HepG2 (cell line): Measurements from ENCODE around the gene TIAM1. TPM values are rescaled to one million over a fixed set of nuclear protein-coding genes. Genes with fewer than 3 reads are reported as not detected.

ENCODE experiments used
- ATAC-seq: fragments of 200-7000 bp; cut with Tn5 transposase; 3 replicates; pipeline ENCODE4 v1.9.1; 2020; ENCODE audit warnings: mild to moderate bottlenecking, moderate library complexity
- BruUV-seq: library from RNA; stranded (reverse); fragments of 400-500 nt; replicated peaks from 2 replicates; lab custom pipeline; 2021; lab: Mats Ljungman, UMichigan
- CTCF ChIA-PET: fragments of 300-600 bp; formaldehyde crosslinking; extraction: SDS; loops from one replicate; lab custom pipeline; 2021; ENCODE audit warnings: low total read pairs, inconsistent platforms, low intra/inter-chr PET ratio; lab: Yijun Ruan, JAX
- POLR2A ChIA-PET: fragments of 350-600 bp; sonication (Branson Sonifier 250); formaldehyde crosslinking; loops from one replicate; lab custom pipeline; 2020; ENCODE audit warnings: antibody characterized with exemption, inconsistent platforms; lab: Yijun Ruan, JAX
- DNase-seq: peaks from one replicate; pipeline ENCODE4 v3.0.0-alpha.2; 2015; ENCODE audit warnings: low spot score
- FAIRE-seq: peaks from 3 replicates; lab custom pipeline; 2011; peaks lifted over from hg19 to GRCh38; lab: Jason Lieb, UNC
- H2AFZ ChIP-seq: one replicate; pipeline ENCODE4 v1.6.1; 2011; ENCODE audit warnings: low read length, inconsistent platforms
- H3K27ac ChIP-seq: fragments of 300-600 bp; 3 replicates; pipeline ENCODE4 v1.8.0; 2011; ENCODE audit warnings: mixed run types, mild to moderate bottlenecking, mixed read lengths, low read length, inconsistent platforms; ENCODE audit not compliant: insufficient read depth; ENCODE audit errors: extremely low read length
- H3K27me3 ChIP-seq, 2 experiments: fragments of 200-600 bp in 1 of 2; 2 replicates in 1 of 2; 3 replicates in 1 of 2; pipeline versions ENCODE4 v1.6.0 to v1.8.0; 2011; ENCODE audit warnings: low read length in 2 of 2, mild to moderate bottlenecking in 2 of 2, moderate library complexity in 2 of 2, inconsistent platforms in 1 of 2; ENCODE audit not compliant: insufficient read depth in 2 of 2, control insufficient read depth in 1 of 2
- H3K36me3 ChIP-seq, 2 experiments: fragments of 200-600 bp in 1 of 2; replicated peaks in 1 of 2; 2 replicates in 1 of 2; 3 replicates in 1 of 2; pipeline versions ENCODE4 v1.5.1 to v1.8.0; 2011; ENCODE audit warnings: low read length in 2 of 2, inconsistent platforms in 1 of 2; ENCODE audit not compliant: insufficient read depth in 2 of 2, control insufficient read depth in 1 of 2
- H3K4me1 ChIP-seq: 2 replicates; pipeline ENCODE4 v1.5.1; 2012; ENCODE audit warnings: low read length, inconsistent platforms; ENCODE audit not compliant: insufficient read depth
- H3K4me2 ChIP-seq: 2 replicates; pipeline ENCODE4 v1.6.0; 2011; ENCODE audit warnings: low read depth, low read length, inconsistent platforms
- H3K4me3 ChIP-seq, 3 experiments: fragments of 200-600 bp in 1 of 3; sonication (generic), shearing (Covaris generic) in 1 of 3; replicated peaks in 1 of 3; 2 replicates each; pipeline ENCODE4 v1.5.1; 2011 to 2016; ENCODE audit warnings: low read length in 3 of 3, inconsistent platforms in 2 of 3, low read depth in 2 of 3, mild to moderate bottlenecking in 2 of 3, control low read depth in 1 of 3, mixed read lengths in 1 of 3; ENCODE audit not compliant: insufficient read depth in 1 of 3
- H3K79me2 ChIP-seq: one replicate; pipeline ENCODE4 v1.6.1; 2011; ENCODE audit warnings: low read length, inconsistent platforms; ENCODE audit not compliant: insufficient read depth
- H3K9ac ChIP-seq: 2 replicates; pipeline ENCODE4 v1.6.0; 2011; ENCODE audit warnings: mild to moderate bottlenecking, low read depth, low read length, inconsistent platforms; ENCODE audit not compliant: insufficient read depth
- H3K9me3 ChIP-seq: 2 replicates; pipeline ENCODE4 v1.5.1; 2012; ENCODE audit warnings: mild to moderate bottlenecking, low read length
- H4K20me1 ChIP-seq: 2 replicates; pipeline ENCODE4 v1.6.0; 2011; ENCODE audit warnings: inconsistent platforms, mild to moderate bottlenecking, low read length, moderate library complexity; ENCODE audit not compliant: insufficient read depth
- CCAR2 ChIP-seq: fragments of 200-400 bp; formaldehyde crosslinking; optimal IDR thresholded peaks from 2 replicates; pipeline ENCODE3; 2018; ENCODE audit warnings: low read depth, mild to moderate bottlenecking, low read length, moderate library complexity
- GATAD2A ChIP-seq: IDR thresholded peaks from 2 replicates; pipeline ENCODE4 v1.6.1; 2016
- IRF2 ChIP-seq: IDR thresholded peaks from 2 replicates; pipeline ENCODE4 v1.6.1; 2018; ENCODE audit warnings: missing genetic modification reagents, missing compliant biosample characterization
- MATR3 ChIP-seq: sonication (generic); formaldehyde crosslinking; IDR thresholded peaks from 2 replicates; pipeline ENCODE4 v1.4.0; 2020; ENCODE audit warnings: missing genetic modification reagents
- NKX3-1 ChIP-seq: sonication (generic); formaldehyde crosslinking; IDR thresholded peaks from 2 replicates; pipeline ENCODE4 v1.5.0; 2020; ENCODE audit warnings: missing genetic modification reagents
- RELA ChIP-seq: sonication (generic); formaldehyde crosslinking; IDR thresholded peaks from 2 replicates; pipeline ENCODE4 v1.4.0; 2020; ENCODE audit warnings: missing genetic modification reagents
- ZMYM3 ChIP-seq: sonication (generic); formaldehyde crosslinking; IDR thresholded peaks from 2 replicates; pipeline ENCODE4 v1.5.1; 2020; ENCODE audit warnings: mild to moderate bottlenecking, missing genetic modification reagents
- ZNF230 ChIP-seq: sonication (generic); formaldehyde crosslinking; IDR thresholded peaks from 2 replicates; pipeline ENCODE4 v1.4.0; 2020; ENCODE audit warnings: mild to moderate bottlenecking, missing genetic modification reagents
- ZNF317 ChIP-seq: sonication (generic); formaldehyde crosslinking; IDR thresholded peaks from 2 replicates; pipeline ENCODE4 v1.5.0; 2020; ENCODE audit warnings: mild to moderate bottlenecking, missing genetic modification reagents
- WGBS: methylation state at CpG from one replicate; pipeline ENCODE4 v1.1.6; 2017; ENCODE audit warnings: low lambda C conversion rate; 5-methylcytosine and 5-hydroxymethylcytosine counted together
- in situ Hi-C: cut with HindIII; loops from 2 replicates; pipeline ENCODE4 v1.10.0; 2017; ENCODE audit warnings: low pct_unique_long_range_greater_than_20kb; ENCODE audit not compliant: extremely low pct_ligation_motif_present
- intact Hi-C: fragments of 100-400 bp; cut with micrococcal nuclease; formaldehyde crosslinking; loops from one replicate; pipeline ENCODE4 v1.10.0; 2022; ENCODE audit not compliant: unreplicated experiment
- polyA plus RNA-seq, 8 experiments: library from polyadenylated mRNA; depleted of rRNA in 3 of 8; stranded (reverse) in 7 of 8; unstranded in 1 of 8; fragments of >200 nt; fragmentation: Illumina TruSeq in 4 of 8; extraction: Trizol in 4 of 8; gene quantifications; 2 replicates each; pipeline versions ENCODE4 v1.2.1 to v1.2.3, GENCODE V29; 2011 to 2016; ENCODE audit warnings: low read depth in 4 of 8, missing spikeins in 1 of 8, mixed read lengths in 1 of 8; ENCODE audit not compliant: insufficient read depth in 1 of 8
- total RNA-seq, 5 experiments: library from RNA; depleted of rRNA; stranded (reverse); fragments of >200 nt; fragmentation: Illumina TruSeq; extraction: Trizol; gene quantifications; 2 replicates each; pipeline ENCODE4 v1.2.3, GENCODE V29; 2016; ENCODE audit warnings: low read depth in 1 of 5
- TF ChIP-seq, protein P1 (sequence below): sonication (generic); formaldehyde crosslinking; IDR thresholded peaks from 2 replicates; pipeline ENCODE4 v1.5.0; 2020; ENCODE audit warnings: missing genetic modification reagents, mild to moderate bottlenecking, borderline replicate concordance
- TF ChIP-seq, protein P2 (sequence below): sonication (generic); formaldehyde crosslinking; IDR thresholded peaks from 2 replicates; pipeline ENCODE4 v1.8.0; 2022; ENCODE audit warnings: mild to moderate bottlenecking, missing genetic modification reagents, moderate library complexity
- TF ChIP-seq, protein P3 (sequence below): sonication (generic); formaldehyde crosslinking; IDR thresholded peaks from 2 replicates; pipeline ENCODE4 v1.8.0; 2022; ENCODE audit warnings: low read depth, missing genetic modification reagents
- TF ChIP-seq, protein P4 (sequence below): sonication (generic); formaldehyde crosslinking; IDR thresholded peaks from 2 replicates; pipeline ENCODE4 v1.5.1; 2020; ENCODE audit warnings: mild to moderate bottlenecking, missing genetic modification reagents, moderate library complexity

Gene TIAM1
- total and polyA plus RNA-seq, 2 of the 13 experiments (the other 11 are each of a cell fraction or from before 2014, with no cell fraction given) = 0.13 to 0.24 TPM

DNA sequence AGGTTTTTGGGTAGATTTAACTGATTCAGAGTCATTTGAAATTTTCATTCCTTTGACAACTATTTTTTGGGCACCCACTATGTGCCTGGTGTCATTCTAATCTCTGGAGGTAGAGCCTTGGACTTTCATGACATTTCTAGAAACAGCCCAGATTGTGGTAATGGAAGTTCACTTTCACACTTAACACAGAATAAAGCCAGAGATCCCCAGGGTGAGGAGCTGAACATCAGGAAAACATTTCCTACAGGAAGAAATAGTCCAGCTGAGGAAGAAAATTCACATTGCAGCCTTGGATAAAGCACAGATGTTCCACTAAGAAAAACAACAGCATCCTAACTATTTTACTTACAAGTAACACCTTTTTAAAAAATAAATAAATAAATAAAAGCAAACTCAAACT lies 203.4 kb downstream of the TIAM1 start:
- no peak overlapping the region for H3K27ac ChIP-seq
- no peak for TF ChIP-seq CCAR2
- TF ChIP-seq, all 625 proteins: peak for 0
- FAIRE-seq (no peak), ATAC-seq (no peak), DNase-seq (no peak)
- Histone ChIP-seq H3K4me3 (no peak overlapping the region), H3K9ac (no peak overlapping the region), H3K79me2 (no peaks in the 10 kb centered on the region), H3K27me3 (no peaks in the 10 kb centered on the region; a peak in 1 of 5 replicates), H3K4me1 (no peaks in the 10 kb centered on the region), H4K20me1 (no peaks in the 10 kb centered on the region), H3K4me2 (no peak overlapping the region), H3K9me3 (no peaks in the 10 kb centered on the region), H2AFZ (no peak overlapping the region), H3K36me3 (no peaks in the 10 kb centered on the region)
- in situ Hi-C loops (no loop called here), intact Hi-C loops (no loop called here)
- ChIA-PET CTCF (no interaction called here), POLR2A (no interaction called here)
- BruUV-seq = no TSS peak

DNA sequence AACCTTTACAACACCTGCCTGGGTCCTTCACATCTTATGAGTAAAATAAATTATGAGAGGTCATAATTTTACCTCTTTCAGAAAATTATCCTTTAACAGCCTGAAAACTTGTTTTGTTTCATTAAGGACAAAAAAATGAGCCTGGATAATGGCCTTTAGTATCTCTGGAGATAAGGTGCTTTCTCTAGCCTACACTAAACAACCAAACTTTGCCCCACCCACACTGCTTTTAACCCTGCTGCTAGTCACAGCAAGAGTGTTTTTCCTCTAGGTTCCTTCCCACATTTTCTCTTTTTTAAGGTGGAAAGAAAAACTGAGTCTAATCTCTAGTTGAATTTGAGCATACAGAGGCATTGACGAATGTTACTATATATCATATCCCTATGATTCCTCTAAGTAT lies 204.0 kb downstream of the TIAM1 start:
- FAIRE-seq (no peak), DNase-seq (no peak), ATAC-seq (no peak)
- intact Hi-C loops (no loop called here), in situ Hi-C loops (no loop called here)
- WGBS = 3% methylated on average over 1 of the region's 1 CpG
- Histone ChIP-seq H3K36me3 (no peaks in the 10 kb centered on the region), H3K9ac (no peak overlapping the region), H4K20me1 (no peaks in the 10 kb centered on the region), H2AFZ (no peak overlapping the region), H3K9me3 (no peaks in the 10 kb centered on the region), H3K4me2 (no peak overlapping the region), H3K4me1 (no peaks in the 10 kb centered on the region), H3K27me3 (no peaks in the 10 kb centered on the region; a peak in 1 of 5 replicates), H3K79me2 (no peaks in the 10 kb centered on the region), H3K27ac (no peak overlapping the region), H3K4me3 (no peak overlapping the region)
- ChIA-PET CTCF (no interaction called here), POLR2A (no interaction called here)
- BruUV-seq = no TSS peak
- TF ChIP-seq ZMYM3 (CRISPR knock-in tag) (no peak), IRF2 (CRISPR knock-in tag) (no peak), GATAD2A (CRISPR knock-in tag) (no peak), ZNF230 (no peak), ZNF317 (CRISPR knock-in tag) (no peak), NKX3-1 (CRISPR knock-in tag) (no peak), MATR3 (CRISPR knock-in tag) (no peak), RELA (CRISPR knock-in tag) (no peak)
- TF ChIP-seq, protein P1, sequence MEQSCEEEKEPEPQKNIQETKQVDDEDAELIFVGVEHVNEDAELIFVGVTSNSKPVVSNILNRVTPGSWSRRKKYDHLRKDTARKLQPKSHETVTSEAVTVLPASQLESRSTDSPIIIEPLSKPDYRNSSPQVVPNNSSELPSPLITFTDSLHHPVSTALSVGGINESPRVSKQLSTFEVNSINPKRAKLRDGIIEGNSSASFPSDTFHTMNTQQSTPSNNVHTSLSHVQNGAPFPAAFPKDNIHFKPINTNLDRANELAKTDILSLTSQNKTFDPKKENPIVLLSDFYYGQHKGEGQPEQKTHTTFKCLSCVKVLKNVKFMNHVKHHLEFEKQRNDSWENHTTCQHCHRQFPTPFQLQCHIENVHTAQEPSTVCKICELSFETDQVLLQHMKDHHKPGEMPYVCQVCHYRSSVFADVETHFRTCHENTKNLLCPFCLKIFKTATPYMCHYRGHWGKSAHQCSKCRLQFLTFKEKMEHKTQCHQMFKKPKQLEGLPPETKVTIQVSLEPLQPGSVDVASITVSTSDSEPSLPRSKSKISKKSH (CRISPR knock-in tag) = no peak
- TF ChIP-seq, protein P2, sequence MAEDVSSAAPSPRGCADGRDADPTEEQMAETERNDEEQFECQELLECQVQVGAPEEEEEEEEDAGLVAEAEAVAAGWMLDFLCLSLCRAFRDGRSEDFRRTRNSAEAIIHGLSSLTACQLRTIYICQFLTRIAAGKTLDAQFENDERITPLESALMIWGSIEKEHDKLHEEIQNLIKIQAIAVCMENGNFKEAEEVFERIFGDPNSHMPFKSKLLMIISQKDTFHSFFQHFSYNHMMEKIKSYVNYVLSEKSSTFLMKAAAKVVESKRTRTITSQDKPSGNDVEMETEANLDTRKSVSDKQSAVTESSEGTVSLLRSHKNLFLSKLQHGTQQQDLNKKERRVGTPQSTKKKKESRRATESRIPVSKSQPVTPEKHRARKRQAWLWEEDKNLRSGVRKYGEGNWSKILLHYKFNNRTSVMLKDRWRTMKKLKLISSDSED (CRISPR knock-in tag) = no peak
- TF ChIP-seq, protein P3, sequence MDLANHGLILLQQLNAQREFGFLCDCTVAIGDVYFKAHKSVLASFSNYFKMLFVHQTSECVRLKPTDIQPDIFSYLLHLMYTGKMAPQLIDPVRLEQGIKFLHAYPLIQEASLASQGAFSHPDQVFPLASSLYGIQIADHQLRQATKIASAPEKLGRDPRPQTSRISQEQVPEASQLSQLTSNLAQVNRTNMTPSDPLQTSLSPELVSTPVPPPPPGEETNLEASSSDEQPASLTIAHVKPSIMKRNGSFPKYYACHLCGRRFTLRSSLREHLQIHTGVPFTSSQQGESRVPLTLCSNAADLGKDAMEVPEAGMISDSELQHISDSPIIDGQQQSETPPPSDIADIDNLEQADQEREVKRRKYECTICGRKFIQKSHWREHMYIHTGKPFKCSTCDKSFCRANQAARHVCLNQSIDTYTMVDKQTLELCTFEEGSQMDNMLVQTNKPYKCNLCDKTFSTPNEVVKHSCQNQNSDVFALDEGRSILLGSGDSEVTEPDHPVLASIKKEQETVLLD = no peak
- TF ChIP-seq, protein P4, sequence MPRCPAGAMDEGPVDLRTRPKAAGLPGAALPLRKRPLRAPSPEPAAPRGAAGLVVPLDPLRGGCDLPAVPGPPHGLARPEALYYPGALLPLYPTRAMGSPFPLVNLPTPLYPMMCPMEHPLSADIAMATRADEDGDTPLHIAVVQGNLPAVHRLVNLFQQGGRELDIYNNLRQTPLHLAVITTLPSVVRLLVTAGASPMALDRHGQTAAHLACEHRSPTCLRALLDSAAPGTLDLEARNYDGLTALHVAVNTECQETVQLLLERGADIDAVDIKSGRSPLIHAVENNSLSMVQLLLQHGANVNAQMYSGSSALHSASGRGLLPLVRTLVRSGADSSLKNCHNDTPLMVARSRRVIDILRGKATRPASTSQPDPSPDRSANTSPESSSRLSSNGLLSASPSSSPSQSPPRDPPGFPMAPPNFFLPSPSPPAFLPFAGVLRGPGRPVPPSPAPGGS (CRISPR knock-in tag) = no peak
